Measurements from ENCODE around the gene ABCC1. TPM values are rescaled to one million over a fixed set of nuclear protein-coding genes. Genes with fewer than 3 reads are reported as not detected.

Gene ABCC1
- total RNA-seq, 1 experiment from 2014 or later, result 61.9 TPM

DNA sequence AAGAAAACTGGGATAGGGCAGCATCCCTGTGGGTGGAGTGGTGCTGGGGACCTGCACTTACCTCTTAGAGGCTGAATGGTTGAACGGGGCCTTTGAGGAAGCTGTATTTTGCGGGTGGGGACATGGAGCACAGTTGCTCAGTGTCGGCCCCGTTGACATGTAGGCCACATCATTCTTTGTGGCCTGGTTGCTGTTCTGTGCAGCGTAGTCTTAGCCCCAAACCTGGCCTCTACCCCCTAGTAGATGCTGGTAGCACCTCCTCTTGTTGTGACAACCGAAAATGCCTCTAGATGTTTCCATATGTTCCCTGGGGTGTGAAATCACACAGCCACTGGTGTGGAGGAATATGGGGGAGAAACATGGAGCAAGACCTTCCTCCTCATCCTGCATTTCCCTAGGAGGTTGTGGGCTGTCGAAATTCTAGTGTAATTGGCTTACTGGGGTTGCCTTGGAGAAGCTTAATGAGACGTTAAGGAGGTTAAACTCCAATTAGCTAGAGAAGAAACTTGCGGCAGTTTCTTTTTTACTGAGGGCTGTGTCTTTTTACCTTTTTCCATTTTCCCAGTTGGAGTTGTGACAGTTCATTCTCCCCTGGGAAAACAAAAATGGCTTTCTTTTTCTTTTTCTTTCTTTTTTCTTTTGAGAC, 9.4 kb downstream of the ABCC1 start:
- Mint-ChIP-seq H3K27ac (peak overlapping the region; percentile 49), H3K27me3 (ENCODE audit: low read depth) (no peaks in the 10 kb centered on the region; the same call in 1 of the 2 replicates), H3K36me3 (peaks cover 31% of the 10 kb centered on the region), H3K4me3 (no peak overlapping the region), H3K9me3 (peaks cover 22% of the 10 kb centered on the region), H3K4me1 (peaks cover 58% of the 10 kb centered on the region)
- ChIA-PET CTCF (interaction anchor here (0.8 to 1.6 kb wide), 2 partner anchors 10 to 84 kb away, joined by 3 to 4 read pairs; no protein-coding TSS in a partner anchor), POLR2A (interaction anchor here (1.2 kb wide), 1 partner anchor 12 kb away, joined by 4 read pairs; no protein-coding TSS in a partner anchor)
- TF ChIP-seq, protein P1, sequence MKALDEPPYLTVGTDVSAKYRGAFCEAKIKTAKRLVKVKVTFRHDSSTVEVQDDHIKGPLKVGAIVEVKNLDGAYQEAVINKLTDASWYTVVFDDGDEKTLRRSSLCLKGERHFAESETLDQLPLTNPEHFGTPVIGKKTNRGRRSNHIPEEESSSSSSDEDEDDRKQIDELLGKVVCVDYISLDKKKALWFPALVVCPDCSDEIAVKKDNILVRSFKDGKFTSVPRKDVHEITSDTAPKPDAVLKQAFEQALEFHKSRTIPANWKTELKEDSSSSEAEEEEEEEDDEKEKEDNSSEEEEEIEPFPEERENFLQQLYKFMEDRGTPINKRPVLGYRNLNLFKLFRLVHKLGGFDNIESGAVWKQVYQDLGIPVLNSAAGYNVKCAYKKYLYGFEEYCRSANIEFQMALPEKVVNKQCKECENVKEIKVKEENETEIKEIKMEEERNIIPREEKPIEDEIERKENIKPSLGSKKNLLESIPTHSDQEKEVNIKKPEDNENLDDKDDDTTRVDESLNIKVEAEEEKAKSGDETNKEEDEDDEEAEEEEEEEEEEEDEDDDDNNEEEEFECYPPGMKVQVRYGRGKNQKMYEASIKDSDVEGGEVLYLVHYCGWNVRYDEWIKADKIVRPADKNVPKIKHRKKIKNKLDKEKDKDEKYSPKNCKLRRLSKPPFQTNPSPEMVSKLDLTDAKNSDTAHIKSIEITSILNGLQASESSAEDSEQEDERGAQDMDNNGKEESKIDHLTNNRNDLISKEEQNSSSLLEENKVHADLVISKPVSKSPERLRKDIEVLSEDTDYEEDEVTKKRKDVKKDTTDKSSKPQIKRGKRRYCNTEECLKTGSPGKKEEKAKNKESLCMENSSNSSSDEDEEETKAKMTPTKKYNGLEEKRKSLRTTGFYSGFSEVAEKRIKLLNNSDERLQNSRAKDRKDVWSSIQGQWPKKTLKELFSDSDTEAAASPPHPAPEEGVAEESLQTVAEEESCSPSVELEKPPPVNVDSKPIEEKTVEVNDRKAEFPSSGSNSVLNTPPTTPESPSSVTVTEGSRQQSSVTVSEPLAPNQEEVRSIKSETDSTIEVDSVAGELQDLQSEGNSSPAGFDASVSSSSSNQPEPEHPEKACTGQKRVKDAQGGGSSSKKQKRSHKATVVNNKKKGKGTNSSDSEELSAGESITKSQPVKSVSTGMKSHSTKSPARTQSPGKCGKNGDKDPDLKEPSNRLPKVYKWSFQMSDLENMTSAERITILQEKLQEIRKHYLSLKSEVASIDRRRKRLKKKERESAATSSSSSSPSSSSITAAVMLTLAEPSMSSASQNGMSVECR (CRISPR knock-in tag; IDR thresholded peaks at IDR 0.05; ENCODE audit: borderline replicate concordance), result no peak
- TF ChIP-seq ZNF396 (CRISPR knock-in tag; IDR thresholded peaks at IDR 0.05; ENCODE audit: borderline replicate concordance) (no peak), CREM (CRISPR knock-in tag; IDR thresholded peaks at IDR 0.05) (no peak), ZNF423 (CRISPR knock-in tag; IDR thresholded peaks at IDR 0.05) (no peak), TEAD1 (CRISPR knock-in tag; IDR thresholded peaks at IDR 0.05) (no peak), TEAD4 (CRISPR knock-in tag; IDR thresholded peaks at IDR 0.05) (no peak), MXD4 (CRISPR knock-in tag; IDR thresholded peaks at IDR 0.05; ENCODE audit: borderline replicate concordance) (no peak), SMAD4 (CRISPR knock-in tag; IDR thresholded peaks at IDR 0.05) (no peak), NR1H2 (CRISPR knock-in tag; IDR thresholded peaks at IDR 0.05) (no peak), JUN (CRISPR knock-in tag; IDR thresholded peaks at IDR 0.05) (no peak)
- TF ChIP-seq, protein P2, sequence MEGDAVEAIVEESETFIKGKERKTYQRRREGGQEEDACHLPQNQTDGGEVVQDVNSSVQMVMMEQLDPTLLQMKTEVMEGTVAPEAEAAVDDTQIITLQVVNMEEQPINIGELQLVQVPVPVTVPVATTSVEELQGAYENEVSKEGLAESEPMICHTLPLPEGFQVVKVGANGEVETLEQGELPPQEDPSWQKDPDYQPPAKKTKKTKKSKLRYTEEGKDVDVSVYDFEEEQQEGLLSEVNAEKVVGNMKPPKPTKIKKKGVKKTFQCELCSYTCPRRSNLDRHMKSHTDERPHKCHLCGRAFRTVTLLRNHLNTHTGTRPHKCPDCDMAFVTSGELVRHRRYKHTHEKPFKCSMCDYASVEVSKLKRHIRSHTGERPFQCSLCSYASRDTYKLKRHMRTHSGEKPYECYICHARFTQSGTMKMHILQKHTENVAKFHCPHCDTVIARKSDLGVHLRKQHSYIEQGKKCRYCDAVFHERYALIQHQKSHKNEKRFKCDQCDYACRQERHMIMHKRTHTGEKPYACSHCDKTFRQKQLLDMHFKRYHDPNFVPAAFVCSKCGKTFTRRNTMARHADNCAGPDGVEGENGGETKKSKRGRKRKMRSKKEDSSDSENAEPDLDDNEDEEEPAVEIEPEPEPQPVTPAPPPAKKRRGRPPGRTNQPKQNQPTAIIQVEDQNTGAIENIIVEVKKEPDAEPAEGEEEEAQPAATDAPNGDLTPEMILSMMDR (IDR thresholded peaks at IDR 0.05), result no peak
- TF ChIP-seq, protein P3, sequence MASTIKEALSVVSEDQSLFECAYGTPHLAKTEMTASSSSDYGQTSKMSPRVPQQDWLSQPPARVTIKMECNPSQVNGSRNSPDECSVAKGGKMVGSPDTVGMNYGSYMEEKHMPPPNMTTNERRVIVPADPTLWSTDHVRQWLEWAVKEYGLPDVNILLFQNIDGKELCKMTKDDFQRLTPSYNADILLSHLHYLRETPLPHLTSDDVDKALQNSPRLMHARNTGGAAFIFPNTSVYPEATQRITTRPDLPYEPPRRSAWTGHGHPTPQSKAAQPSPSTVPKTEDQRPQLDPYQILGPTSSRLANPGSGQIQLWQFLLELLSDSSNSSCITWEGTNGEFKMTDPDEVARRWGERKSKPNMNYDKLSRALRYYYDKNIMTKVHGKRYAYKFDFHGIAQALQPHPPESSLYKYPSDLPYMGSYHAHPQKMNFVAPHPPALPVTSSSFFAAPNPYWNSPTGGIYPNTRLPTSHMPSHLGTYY (CRISPR knock-in tag; IDR thresholded peaks at IDR 0.05), result no peak
- TF ChIP-seq, protein P4, sequence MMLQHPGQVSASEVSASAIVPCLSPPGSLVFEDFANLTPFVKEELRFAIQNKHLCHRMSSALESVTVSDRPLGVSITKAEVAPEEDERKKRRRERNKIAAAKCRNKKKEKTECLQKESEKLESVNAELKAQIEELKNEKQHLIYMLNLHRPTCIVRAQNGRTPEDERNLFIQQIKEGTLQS (CRISPR knock-in tag; conservative IDR thresholded peaks at IDR 0.05), result no peak
- TF ChIP-seq, protein P5, sequence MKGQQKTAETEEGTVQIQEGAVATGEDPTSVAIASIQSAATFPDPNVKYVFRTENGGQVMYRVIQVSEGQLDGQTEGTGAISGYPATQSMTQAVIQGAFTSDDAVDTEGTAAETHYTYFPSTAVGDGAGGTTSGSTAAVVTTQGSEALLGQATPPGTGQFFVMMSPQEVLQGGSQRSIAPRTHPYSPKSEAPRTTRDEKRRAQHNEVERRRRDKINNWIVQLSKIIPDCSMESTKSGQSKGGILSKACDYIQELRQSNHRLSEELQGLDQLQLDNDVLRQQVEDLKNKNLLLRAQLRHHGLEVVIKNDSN (CRISPR knock-in tag; IDR thresholded peaks at IDR 0.05), result no peak
- TF ChIP-seq, protein P6, sequence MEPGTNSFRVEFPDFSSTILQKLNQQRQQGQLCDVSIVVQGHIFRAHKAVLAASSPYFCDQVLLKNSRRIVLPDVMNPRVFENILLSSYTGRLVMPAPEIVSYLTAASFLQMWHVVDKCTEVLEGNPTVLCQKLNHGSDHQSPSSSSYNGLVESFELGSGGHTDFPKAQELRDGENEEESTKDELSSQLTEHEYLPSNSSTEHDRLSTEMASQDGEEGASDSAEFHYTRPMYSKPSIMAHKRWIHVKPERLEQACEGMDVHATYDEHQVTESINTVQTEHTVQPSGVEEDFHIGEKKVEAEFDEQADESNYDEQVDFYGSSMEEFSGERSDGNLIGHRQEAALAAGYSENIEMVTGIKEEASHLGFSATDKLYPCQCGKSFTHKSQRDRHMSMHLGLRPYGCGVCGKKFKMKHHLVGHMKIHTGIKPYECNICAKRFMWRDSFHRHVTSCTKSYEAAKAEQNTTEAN (CRISPR knock-in tag; IDR thresholded peaks at IDR 0.05), result no peak
- TF ChIP-seq, protein P7, sequence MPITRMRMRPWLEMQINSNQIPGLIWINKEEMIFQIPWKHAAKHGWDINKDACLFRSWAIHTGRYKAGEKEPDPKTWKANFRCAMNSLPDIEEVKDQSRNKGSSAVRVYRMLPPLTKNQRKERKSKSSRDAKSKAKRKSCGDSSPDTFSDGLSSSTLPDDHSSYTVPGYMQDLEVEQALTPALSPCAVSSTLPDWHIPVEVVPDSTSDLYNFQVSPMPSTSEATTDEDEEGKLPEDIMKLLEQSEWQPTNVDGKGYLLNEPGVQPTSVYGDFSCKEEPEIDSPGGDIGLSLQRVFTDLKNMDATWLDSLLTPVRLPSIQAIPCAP (CRISPR knock-in tag; IDR thresholded peaks at IDR 0.05), result no peak
- TF ChIP-seq, protein P8, sequence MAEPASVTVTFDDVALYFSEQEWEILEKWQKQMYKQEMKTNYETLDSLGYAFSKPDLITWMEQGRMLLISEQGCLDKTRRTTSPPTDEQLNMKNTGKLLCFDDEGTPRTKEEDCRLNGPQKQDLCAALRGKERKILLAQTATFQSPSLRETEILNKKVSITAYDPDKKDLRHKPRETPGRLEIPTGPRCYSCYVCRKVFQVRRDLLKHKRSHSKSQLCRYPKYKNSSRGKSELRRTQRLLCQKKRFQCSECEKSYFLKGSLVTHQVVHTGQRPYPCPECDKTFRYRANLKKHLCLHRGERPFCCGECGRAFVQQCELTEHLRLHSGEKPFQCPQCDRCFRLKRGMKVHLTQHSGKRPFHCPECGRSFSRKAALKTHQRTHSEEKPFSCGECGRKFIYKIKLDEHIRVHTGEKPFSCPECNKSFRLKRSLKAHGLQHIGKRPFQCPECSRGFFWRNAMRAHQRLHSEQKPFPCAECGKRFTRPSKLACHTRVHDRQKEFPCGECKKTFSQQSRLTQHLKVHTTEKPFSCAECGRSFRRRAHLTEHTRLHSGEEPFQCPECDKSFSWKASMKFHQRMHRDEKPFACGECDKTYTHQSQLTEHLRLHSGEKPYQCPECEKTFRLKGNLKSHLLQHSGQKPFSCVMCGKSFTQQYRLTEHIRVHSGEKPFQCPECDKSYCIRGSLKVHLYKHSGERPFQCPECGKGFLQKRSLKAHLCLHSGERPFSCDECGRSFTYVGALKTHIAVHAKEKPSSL (CRISPR knock-in tag; conservative IDR thresholded peaks at IDR 0.05), result no peak
- ATAC-seq (no peak), DNase-seq (ENCODE audit: low spot score) (no peak)

Data from WTC11 (cell line).